Large intestine (tissue), 3 donors: Measurements from ENCODE around the gene HTR1D. TPM values are rescaled to one million over a fixed set of nuclear protein-coding genes. Genes with fewer than 3 reads are reported as not detected.

Source experiments
- DNase-seq, 2 donors: peaks; one replicate each; pipeline versions ENCODE4 v3.0.0 to v3.0.0-alpha.2; 2013
- H3K27ac ChIP-seq: one replicate; pipeline ENCODE4 v1.5.1; 2013; ENCODE audit warnings: low read length
- H3K27me3 ChIP-seq: 2 replicates; pipeline ENCODE4 v1.6.1; 2013; ENCODE audit warnings: low read length; ENCODE audit not compliant: control insufficient read depth, insufficient read depth
- H3K36me3 ChIP-seq: 2 replicates; pipeline ENCODE4 v1.6.1; 2013; ENCODE audit warnings: low read length; ENCODE audit not compliant: control insufficient read depth, insufficient read depth
- H3K4me1 ChIP-seq: one replicate; pipeline ENCODE4 v1.6.1; 2013; ENCODE audit warnings: low read length; ENCODE audit not compliant: control insufficient read depth, insufficient read depth
- H3K4me3 ChIP-seq: one replicate; pipeline ENCODE4 v1.5.1; 2013; ENCODE audit warnings: low read length
- H3K9me3 ChIP-seq: one replicate; pipeline ENCODE4 v1.6.1; 2013; ENCODE audit warnings: mild to moderate bottlenecking, low read depth, low read length, moderate library complexity; ENCODE audit not compliant: control insufficient read depth
- WGBS: methylation state at CpG from one replicate; pipeline ENCODE4 v1.1.5; 2013; ENCODE audit warnings: low lambda C conversion rate; ENCODE audit not compliant: insufficient coverage; 5-methylcytosine and 5-hydroxymethylcytosine counted together
- polyA plus RNA-seq: library from polyadenylated mRNA; unstranded; fragments of 120-200 nt; gene quantifications from one replicate; pipeline ENCODE4 v1.2.1, GENCODE V29; 2013

HTR1D gene
- polyA plus RNA-seq, 1 donor = 0.46 TPM

DNA sequence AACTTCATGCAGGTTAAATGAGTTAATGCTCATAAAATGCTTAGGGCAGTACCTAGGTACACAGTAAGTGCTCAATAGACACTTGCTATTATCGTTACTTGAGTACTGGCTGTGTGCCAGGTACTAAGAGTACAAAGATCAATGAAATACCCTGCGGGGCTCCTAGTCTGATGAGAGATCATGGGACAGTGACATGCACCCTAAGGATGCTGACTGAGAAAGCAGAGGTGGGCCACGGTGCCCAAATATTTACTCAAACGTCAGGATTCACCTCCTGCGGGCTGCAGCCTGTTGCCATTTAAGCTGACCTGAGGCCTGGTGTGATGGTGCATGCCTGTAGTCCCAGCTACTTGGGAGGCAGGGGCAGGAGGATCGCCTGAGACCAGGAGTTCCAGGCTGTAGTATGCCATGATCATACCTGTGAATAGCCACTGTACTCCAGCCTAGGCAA is 28.8 kb downstream of the HTR1D start:
- H3K4me1 ChIP-seq = peaks cover 11% of the 10 kb centered on the region
- no peaks in the 10 kb centered on the region for H3K9me3 ChIP-seq
- no peak overlapping the region for H3K4me3 ChIP-seq
- no peaks in the 10 kb centered on the region for H3K36me3 ChIP-seq
- no CpG with 5 or more reads among the region's 6 CpGs for WGBS
- peak overlapping the region; percentile 66 for H3K27ac ChIP-seq
- H3K27me3 ChIP-seq = no peaks in the 10 kb centered on the region
- DNase-seq = peak; percentile 79 to 92

DNA sequence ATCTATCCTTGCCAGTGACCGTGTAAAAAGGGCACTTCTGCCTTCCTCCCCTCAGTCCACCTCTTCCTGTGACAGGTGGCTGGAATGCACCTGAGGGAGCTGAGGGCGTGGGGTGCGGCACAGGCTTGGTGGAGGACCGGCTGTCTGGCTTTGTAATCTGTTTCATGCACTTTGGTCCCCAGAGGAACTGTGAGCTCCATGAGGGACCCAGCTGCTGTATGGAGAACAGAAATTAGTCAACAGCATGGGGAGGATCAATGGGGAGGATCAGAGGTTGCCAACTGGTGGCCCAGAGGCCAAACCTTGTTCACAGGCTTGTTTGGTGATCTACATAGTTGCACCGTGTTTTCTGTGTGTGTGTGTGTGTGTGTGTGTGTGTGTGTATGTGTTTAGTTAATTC is 29.7 kb downstream of the HTR1D start:
- H3K4me1 ChIP-seq = peaks cover 11% of the 10 kb centered on the region
- H3K27ac ChIP-seq = peak overlapping the region; percentile 48
- DNase-seq = peak; percentile 89 to 95
- H3K36me3 ChIP-seq = no peaks in the 10 kb centered on the region
- no peaks in the 10 kb centered on the region for H3K27me3 ChIP-seq
- H3K9me3 ChIP-seq = no peaks in the 10 kb centered on the region
- WGBS = no CpG with 5 or more reads among the region's 5 CpGs
- H3K4me3 ChIP-seq = no peak overlapping the region

DNA sequence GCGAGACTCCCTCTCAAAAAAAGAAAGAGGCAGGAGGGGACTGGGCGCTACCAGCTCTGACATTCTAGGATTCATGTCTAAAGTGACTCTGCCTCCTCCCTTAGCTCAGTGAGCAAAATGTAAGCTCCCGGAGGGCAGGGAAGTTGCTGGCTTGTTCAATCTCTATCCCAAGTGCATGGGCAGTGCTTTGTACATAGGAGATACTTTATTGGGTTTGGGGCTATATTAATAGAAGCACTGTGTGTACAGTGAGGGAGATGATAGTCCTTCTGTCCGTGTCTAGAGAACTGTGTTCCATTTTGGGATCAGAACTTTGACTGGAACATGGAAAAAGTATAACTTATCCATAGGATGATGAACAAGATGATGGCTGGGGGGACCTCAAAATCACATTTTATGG is 31.9 kb downstream of the HTR1D start:
- Histone ChIP-seq H3K4me3 (no peak overlapping the region), H3K36me3 (no peaks in the 10 kb centered on the region), H3K27me3 (no peaks in the 10 kb centered on the region), H3K27ac (no peak overlapping the region), H3K9me3 (no peaks in the 10 kb centered on the region), H3K4me1 (peaks cover 11% of the 10 kb centered on the region)
- no peak for DNase-seq
- 100% methylated on average over 1 of the region's 4 CpGs for WGBS

DNA sequence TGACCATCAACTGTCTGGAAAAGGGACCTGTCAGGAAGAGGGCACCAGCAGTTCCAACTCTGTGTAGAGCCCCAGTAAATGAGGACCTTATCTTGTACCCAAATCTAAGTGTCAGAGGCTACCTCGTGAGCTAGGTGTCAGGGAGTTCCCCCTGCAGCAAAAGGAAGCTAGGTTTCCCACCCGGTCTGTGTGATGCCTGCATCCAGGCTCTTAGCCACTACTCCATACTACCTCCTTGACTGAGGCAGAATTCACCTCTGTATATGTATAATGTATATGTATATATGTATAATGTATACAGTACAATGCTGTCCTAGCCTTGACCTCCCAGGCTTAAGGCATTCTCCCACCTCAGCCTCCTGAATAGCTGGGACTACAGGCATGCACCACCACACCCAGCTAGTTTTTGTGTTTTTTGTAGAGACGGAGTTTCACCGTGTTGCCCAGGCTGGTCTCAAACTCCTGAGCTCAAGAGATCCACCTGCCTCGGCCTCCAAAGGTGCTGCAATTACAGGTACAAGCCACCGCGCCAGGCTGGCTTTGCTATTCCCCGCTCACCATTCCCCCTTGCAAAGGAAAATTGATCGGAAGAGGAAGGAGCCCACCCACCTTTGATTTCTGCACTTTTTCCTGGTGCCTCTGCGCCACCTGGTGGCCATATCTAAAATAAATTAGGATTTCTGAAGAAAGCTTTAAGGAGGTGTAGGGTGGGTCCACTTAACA is 32.9 kb downstream of the HTR1D start:
- H3K27ac ChIP-seq = no peak overlapping the region
- peak in 1 of 2 donors; percentile 41 for DNase-seq
- no CpG with 5 or more reads among the region's 10 CpGs for WGBS
- H3K27me3 ChIP-seq = no peaks in the 10 kb centered on the region
- peak overlapping the region; percentile 21 for H3K4me3 ChIP-seq
- H3K36me3 ChIP-seq = no peaks in the 10 kb centered on the region
- no peaks in the 10 kb centered on the region for H3K9me3 ChIP-seq
- peaks cover 11% of the 10 kb centered on the region for H3K4me1 ChIP-seq

DNA sequence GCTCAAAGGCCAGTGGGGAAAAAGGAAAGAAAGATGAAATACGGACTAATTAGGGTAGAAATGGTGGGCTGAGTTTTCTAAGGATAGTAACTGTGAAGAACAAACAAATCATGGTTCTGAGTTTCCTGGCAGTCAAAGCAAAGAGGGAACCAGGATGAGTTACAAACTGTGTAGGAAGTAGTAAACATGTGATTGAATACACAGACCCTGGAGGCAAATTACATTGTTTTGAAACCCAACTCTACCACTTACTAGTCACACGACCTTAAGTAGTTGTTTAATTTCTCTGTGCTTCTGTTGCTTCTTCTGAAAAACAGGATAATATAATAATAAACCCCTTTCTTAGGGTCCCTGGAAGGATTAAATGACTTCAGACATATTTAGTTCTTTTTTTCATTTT is 37.4 kb downstream of the HTR1D start:
- 87% methylated on average over 2 of the region's 2 CpGs for WGBS
- Histone ChIP-seq H3K9me3 (peaks cover 2% of the 10 kb centered on the region), H3K36me3 (no peaks in the 10 kb centered on the region), H3K27me3 (peaks cover 5% of the 10 kb centered on the region), H3K27ac (no peak overlapping the region), H3K4me1 (peaks cover 4% of the 10 kb centered on the region), H3K4me3 (no peak overlapping the region)
- DNase-seq = no peak

DNA sequence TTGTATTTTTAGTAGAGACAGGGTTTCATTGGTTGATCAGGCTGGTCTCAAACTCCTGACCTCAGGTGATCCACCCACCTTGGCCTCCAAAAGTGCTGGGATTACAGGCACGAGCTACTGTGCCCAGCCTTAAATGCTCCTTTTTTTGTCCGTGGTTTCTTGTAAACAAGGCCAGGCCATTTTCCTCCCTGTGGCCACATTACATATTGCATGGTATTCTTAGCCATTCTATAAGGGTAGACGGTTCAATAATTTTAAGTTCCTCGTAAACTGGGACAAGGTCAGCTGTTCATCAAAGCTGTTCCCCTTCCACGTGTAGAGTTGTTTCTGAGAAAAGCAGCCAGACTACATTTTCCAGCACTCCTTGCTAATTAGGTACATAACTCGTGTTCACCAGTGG is 38.4 kb downstream of the HTR1D start:
- H3K9me3 ChIP-seq = peaks cover 2% of the 10 kb centered on the region
- peaks cover 5% of the 10 kb centered on the region for H3K27me3 ChIP-seq
- H3K4me1 ChIP-seq = peaks cover 4% of the 10 kb centered on the region
- H3K27ac ChIP-seq = no peak overlapping the region
- H3K36me3 ChIP-seq = no peaks in the 10 kb centered on the region
- no peak for DNase-seq
- no CpG with 5 or more reads among the region's 6 CpGs for WGBS
- H3K4me3 ChIP-seq = no peak overlapping the region

DNA sequence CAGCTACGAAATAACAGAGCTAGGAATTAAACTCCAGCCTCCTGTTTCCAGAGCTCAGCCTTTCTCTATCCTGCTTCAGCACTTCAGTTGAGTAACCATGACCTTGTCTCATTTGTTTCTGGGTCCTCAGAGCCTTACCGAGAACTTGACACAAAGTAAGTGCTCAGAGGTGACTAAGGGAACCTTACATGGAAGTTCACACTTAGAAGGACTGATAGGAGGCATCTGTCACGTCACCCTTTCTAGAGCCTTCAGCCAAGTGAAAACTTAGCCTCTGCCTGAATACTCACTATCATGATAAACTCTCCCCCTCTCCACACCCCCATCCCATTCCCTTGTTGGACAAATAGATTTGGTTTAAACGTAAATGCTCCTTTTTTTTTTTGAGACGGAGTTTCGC is 38.9 kb downstream of the HTR1D start:
- H3K4me1 ChIP-seq = peaks cover 4% of the 10 kb centered on the region
- H3K27ac ChIP-seq = no peak overlapping the region
- no peaks in the 10 kb centered on the region for H3K36me3 ChIP-seq
- no peak for DNase-seq
- peaks cover 2% of the 10 kb centered on the region for H3K9me3 ChIP-seq
- no CpG with 5 or more reads among the region's 6 CpGs for whole genome bisulfite sequencing
- H3K4me3 ChIP-seq = no peak overlapping the region
- H3K27me3 ChIP-seq = peaks cover 5% of the 10 kb centered on the region

DNA sequence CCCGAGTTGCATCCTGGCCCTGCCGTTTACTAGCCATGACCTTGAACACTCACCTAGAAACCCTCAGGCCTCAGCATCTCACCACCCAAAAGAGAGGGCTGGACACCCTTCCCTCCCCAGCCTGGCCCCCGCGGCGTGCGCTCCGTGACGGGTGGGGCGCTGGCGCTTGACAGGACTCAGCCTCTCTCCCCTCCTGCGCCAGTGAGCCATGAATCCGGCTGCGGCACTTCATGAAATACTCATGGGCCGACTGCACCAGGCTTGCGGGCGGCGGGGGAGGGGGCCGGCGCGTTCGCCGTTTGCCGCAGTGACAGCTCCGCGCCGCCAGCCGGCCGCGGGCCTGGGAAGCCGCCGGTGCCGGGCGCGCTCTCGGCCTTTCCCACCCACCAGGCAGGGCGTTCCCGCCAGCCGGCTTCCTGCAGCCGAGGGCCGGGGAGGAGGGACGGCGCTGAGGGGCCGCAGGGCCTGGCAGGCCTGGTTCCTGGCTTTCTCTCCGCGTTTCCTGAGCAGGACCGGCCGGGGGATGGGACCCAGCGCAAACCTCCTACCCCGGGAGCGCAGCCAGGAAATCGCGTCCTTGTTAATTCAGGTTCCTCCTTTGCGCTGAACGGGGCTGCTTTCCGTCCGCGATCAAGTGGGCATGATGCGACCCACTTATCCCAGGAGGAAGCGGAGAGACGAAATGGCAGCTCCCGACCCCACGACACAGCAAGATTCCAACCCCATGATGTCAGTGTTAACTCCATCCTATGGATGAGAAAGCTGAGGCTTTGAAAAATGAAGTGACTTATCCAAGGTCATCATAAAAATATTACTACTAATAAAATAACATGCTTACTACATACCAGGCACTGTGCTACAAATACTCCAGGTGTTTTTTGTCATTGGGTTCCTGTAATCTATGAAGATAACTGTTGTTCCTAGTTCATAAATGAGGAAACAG is 39.6 kb downstream of the HTR1D start:
- Histone ChIP-seq H3K4me3 (peak overlapping the region; percentile 45), H3K36me3 (no peaks in the 10 kb centered on the region), H3K9me3 (peaks cover 2% of the 10 kb centered on the region), H3K27ac (peak overlapping the region; percentile 46), H3K27me3 (peaks cover 5% of the 10 kb centered on the region), H3K4me1 (peaks cover 4% of the 10 kb centered on the region)
- DNase-seq = peak; percentile 51 to 81
- no CpG with 5 or more reads among the region's 62 CpGs for WGBS

DNA sequence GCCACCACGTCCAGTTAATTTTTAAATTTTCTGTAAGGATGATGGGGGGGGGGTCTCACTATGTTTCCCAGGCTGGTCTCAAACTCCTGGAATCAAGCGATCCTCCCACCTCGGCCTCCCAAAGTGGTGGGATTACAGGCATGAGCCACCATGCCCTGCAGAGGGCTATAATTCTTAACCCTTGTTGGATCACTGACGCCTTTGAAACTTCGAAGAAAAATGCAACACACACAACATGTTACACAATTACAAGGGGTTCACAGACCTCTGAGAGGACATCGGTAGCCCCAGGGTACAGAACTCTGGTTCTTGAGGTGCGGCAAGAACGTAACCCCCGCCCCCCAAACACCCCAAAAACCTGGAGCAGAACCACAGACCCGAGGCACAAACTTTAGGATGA is 40.3 kb downstream of the HTR1D start:
- Histone ChIP-seq H3K9me3 (peaks cover 2% of the 10 kb centered on the region), H3K4me1 (peaks cover 4% of the 10 kb centered on the region), H3K4me3 (peak overlapping the region; percentile 45), H3K36me3 (no peaks in the 10 kb centered on the region), H3K27me3 (peaks cover 5% of the 10 kb centered on the region), H3K27ac (peak overlapping the region; percentile 41)
- DNase-seq = no peak
- no CpG with 5 or more reads among the region's 10 CpGs for WGBS

DNA sequence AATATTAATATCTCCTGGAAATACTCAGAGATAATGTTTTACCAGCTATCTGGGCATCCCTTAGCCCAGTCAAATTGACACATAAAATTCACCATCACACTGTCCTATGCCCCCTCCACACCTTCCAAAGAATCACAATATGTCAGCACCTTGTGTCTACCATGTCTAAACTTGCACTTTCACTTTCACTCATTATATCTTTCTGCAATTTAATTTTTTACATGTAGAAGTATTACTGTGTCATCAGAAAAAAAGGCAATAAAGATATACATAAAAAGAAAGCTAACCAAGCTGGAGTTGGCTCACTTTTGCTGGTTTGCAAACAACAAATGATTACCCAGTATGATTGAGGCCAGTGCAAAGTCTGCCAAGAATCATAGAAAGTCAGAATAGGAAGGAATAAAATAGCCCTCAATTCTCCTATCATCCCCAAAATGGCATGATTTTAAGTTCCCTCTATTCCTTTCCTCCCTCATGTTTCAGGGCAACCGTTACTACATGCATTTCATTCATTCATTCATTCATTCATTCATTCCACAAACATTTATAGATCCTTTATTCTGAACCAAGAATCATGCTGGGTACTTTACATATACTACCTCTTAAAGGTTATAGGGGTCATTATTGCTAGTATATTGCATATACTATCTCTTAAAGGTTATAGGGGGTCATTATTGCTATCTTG is 42.7 kb downstream of the HTR1D start:
- DNase-seq = peak in 1 of 2 donors; percentile 60
- peaks cover 2% of the 10 kb centered on the region for H3K9me3 ChIP-seq
- no peaks in the 10 kb centered on the region for H3K36me3 ChIP-seq
- peaks cover 5% of the 10 kb centered on the region for H3K27me3 ChIP-seq
- no peak overlapping the region for H3K27ac ChIP-seq
- 43% methylated on average over 1 of the region's 1 CpG for WGBS
- H3K4me3 ChIP-seq = no peak overlapping the region
- H3K4me1 ChIP-seq = peaks cover 9% of the 10 kb centered on the region
